ENCODE results near the gene NAALADL2. TPM values are rescaled to one million over a fixed set of nuclear protein-coding genes. Genes with fewer than 3 reads are reported as not detected.

Gene NAALADL2
- total RNA-seq, 1 donor from 2014 or later, result 11.5 TPM

DNA sequence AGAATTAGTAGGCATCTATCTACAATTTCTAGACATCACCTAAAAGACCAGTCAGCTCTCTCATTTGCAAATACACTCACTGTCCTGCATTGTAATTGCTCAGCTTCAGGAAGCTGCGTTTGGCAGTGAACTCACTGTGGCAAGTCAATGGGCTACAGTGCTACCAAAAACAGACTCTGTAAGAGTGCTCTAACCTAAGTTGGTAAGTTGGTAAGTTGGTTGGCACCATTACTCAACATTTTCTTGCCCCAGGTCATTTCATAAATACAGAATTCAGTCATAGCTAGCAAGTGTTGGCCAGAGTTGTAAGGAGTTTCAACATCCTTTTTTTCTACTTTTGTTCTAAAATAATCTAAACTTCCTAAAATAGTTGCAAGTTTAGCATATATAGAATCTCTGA lies 466.3 kb downstream of the NAALADL2 start:
- DNase-seq (ENCODE audit: low spot score), result no peak
- Mint-ChIP-seq H3K9me3 (peaks cover 2% of the 10 kb centered on the region), H3K36me3 (no peaks in the 10 kb centered on the region), H3K27me3 (ENCODE audit: insufficient read depth, low read depth) (no peaks in the 10 kb centered on the region), H3K4me1 (no peaks in the 10 kb centered on the region), H3K4me3 (no peak overlapping the region), H3K27ac (no peak overlapping the region)
- H4K20me1 ChIP-seq (ENCODE audit: low read depth), result no peaks in the 10 kb centered on the region
- TF ChIP-seq, protein P1, sequence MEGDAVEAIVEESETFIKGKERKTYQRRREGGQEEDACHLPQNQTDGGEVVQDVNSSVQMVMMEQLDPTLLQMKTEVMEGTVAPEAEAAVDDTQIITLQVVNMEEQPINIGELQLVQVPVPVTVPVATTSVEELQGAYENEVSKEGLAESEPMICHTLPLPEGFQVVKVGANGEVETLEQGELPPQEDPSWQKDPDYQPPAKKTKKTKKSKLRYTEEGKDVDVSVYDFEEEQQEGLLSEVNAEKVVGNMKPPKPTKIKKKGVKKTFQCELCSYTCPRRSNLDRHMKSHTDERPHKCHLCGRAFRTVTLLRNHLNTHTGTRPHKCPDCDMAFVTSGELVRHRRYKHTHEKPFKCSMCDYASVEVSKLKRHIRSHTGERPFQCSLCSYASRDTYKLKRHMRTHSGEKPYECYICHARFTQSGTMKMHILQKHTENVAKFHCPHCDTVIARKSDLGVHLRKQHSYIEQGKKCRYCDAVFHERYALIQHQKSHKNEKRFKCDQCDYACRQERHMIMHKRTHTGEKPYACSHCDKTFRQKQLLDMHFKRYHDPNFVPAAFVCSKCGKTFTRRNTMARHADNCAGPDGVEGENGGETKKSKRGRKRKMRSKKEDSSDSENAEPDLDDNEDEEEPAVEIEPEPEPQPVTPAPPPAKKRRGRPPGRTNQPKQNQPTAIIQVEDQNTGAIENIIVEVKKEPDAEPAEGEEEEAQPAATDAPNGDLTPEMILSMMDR (IDR thresholded peaks at IDR 0.05), result no peak
- TF ChIP-seq EZH2 (IDR thresholded peaks at IDR 0.05) (no peak), EZH2phosphoT487 (IDR thresholded peaks at IDR 0.05) (no peak)
- no peaks in the 10 kb centered on the region for H3F3A ChIP-seq (ENCODE audit: low read depth)
- H3K9me3 ChIP-seq (ENCODE audit: low read depth), result no peaks in the 10 kb centered on the region
- H3K36me3 ChIP-seq, result no peaks in the 10 kb centered on the region
- no peaks in the 10 kb centered on the region for H3K27me3 ChIP-seq
- no peak overlapping the region for H3K4me2 ChIP-seq
- H3K4me1 ChIP-seq, result no peaks in the 10 kb centered on the region
- no peak overlapping the region for H2AFZ ChIP-seq (replicated peaks)
- no peak overlapping the region for H3K9ac ChIP-seq
- H3K27ac ChIP-seq, result no peak overlapping the region
- no peaks in the 10 kb centered on the region for H3K79me2 ChIP-seq (ENCODE audit: low read depth)
- H3K4me3 ChIP-seq, result no peak overlapping the region

DNA sequence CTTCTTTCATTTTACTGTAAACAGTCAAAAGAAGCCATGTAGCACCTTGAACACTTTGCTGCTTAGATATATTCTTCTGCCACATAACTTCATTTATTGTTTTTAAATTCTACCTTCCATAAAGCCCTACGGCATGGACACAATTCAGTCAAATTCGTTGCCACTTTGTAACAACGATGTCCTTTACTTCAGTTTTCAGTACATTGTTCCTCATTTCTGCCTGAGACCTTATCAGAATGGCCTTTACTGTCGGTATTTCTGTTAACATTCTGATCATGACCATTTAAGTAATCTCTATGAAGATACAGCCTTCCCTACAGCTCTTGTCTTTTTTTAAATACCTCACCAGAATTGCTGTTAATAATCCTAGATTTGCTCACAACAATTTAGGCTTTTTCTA lies 466.9 kb downstream of the NAALADL2 start:
- no peak overlapping the region for H3K4me2 ChIP-seq

DNA sequence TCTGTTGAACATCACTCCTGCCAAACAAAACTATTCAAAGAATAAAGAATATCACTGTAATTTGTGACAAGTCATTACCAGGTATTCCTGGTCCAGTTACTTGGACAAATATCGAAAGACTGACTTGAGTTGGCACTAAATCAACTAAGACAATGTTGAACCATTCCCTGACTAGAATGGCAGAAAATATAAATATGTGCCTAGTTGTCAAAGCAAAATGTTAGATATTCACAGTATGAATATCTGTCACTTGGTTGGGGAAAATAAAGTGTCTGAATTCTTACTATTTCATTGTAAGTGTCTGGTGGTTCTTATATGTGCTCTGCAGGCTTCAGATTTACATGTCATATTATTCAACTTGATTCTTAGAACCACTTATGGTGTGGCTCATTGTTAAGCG lies 470.2 kb downstream of the NAALADL2 start:
- H3K27me3 ChIP-seq, result no peaks in the 10 kb centered on the region
- H3K27ac ChIP-seq, result no peak overlapping the region
- no peaks in the 10 kb centered on the region for H3K36me3 Mint-ChIP-seq
- H3K9ac ChIP-seq, result no peak overlapping the region
- no peak overlapping the region for H3K4me2 ChIP-seq
- no peaks in the 10 kb centered on the region for H3K79me2 ChIP-seq (ENCODE audit: low read depth)
- no peaks in the 10 kb centered on the region for H4K20me1 ChIP-seq (ENCODE audit: low read depth)
- no peaks in the 10 kb centered on the region for H3K36me3 ChIP-seq
- H3K4me3 ChIP-seq, result no peak overlapping the region
- no peak overlapping the region for H2AFZ ChIP-seq (replicated peaks)
- no peak overlapping the region for H3K27ac Mint-ChIP-seq
- no peaks in the 10 kb centered on the region for H3F3A ChIP-seq (ENCODE audit: low read depth)
- TF ChIP-seq EZH2phosphoT487 (IDR thresholded peaks at IDR 0.05), result no peak
- TF ChIP-seq, protein P1 (IDR thresholded peaks at IDR 0.05), result no peak
- no peak for TF ChIP-seq EZH2 (IDR thresholded peaks at IDR 0.05)
- no peaks in the 10 kb centered on the region for H3K27me3 Mint-ChIP-seq (ENCODE audit: insufficient read depth, low read depth)
- H3K4me3 Mint-ChIP-seq, result no peak overlapping the region
- no peaks in the 10 kb centered on the region for H3K9me3 Mint-ChIP-seq
- no peak for DNase-seq (ENCODE audit: low spot score)
- no peaks in the 10 kb centered on the region for H3K4me1 ChIP-seq
- no peaks in the 10 kb centered on the region for H3K9me3 ChIP-seq (ENCODE audit: low read depth)
- H3K4me1 Mint-ChIP-seq, result no peaks in the 10 kb centered on the region

More for the DNA sequence above, 466.9 kb downstream of the NAALADL2 start:
- Histone ChIP-seq H3K79me2 (ENCODE audit: low read depth) (no peaks in the 10 kb centered on the region), H3K27me3 (no peaks in the 10 kb centered on the region), H3K4me3 (no peak overlapping the region), H3K9me3 (ENCODE audit: low read depth) (no peaks in the 10 kb centered on the region), H4K20me1 (ENCODE audit: low read depth) (no peaks in the 10 kb centered on the region), H3K27ac (no peak overlapping the region), H3K36me3 (no peaks in the 10 kb centered on the region), H3K9ac (no peak overlapping the region), H3K4me1 (no peaks in the 10 kb centered on the region), H2AFZ (replicated peaks) (no peak overlapping the region), H3F3A (ENCODE audit: low read depth) (no peaks in the 10 kb centered on the region)
- peaks cover 2% of the 10 kb centered on the region for H3K9me3 Mint-ChIP-seq
- H3K36me3 Mint-ChIP-seq, result no peaks in the 10 kb centered on the region
- H3K27me3 Mint-ChIP-seq (ENCODE audit: insufficient read depth, low read depth), result no peaks in the 10 kb centered on the region
- H3K27ac Mint-ChIP-seq, result no peak overlapping the region
- TF ChIP-seq EZH2 (IDR thresholded peaks at IDR 0.05) (no peak), EZH2phosphoT487 (IDR thresholded peaks at IDR 0.05) (no peak)
- TF ChIP-seq, protein P1 (IDR thresholded peaks at IDR 0.05), result no peak
- DNase-seq (ENCODE audit: low spot score), result no peak
- H3K4me1 Mint-ChIP-seq, result no peaks in the 10 kb centered on the region
- no peak overlapping the region for H3K4me3 Mint-ChIP-seq

All from neural progenitor cell (in vitro differentiated cells).